ENCODE measurements around the gene C2orf81. TPM values are rescaled to one million over a fixed set of nuclear protein-coding genes. Genes with fewer than 3 reads are reported as not detected.

The C2orf81 gene
- total RNA-seq, 1 experiment from 2014 or later = 0.34 TPM

Other genes starting within 250 kb of the C2orf81 start
- gene MOB1A, start 242.7 kb downstream of the C2orf81 start, total RNA-seq (2014; rRNA removed; shearing (Covaris generic)) = 192 and 219 TPM in 2 replicates
- 118 and 125 TPM in 2 replicates for gene MTHFD2, start 223.0 kb downstream of the C2orf81 start, total RNA-seq (2014; rRNA removed; shearing (Covaris generic))
- 0.08 TPM in 1 of 2 replicates, not detected in the other for gene SLC4A5, start 78.2 kb downstream of the C2orf81 start, total RNA-seq (2014; rRNA removed; shearing (Covaris generic))
- 95.2 and 136 TPM in 2 replicates for gene DCTN1, start 41.3 kb downstream of the C2orf81 start, total RNA-seq (2014; rRNA removed; shearing (Covaris generic))
- gene WDR54, start 111 bp upstream of the C2orf81 start, total RNA-seq (2014; rRNA removed; shearing (Covaris generic)) = 13.8 and 15.2 TPM in 2 replicates
- 5.6 and 8.7 TPM in 2 replicates for gene RTKN, start 20.3 kb upstream of the C2orf81 start, total RNA-seq (2014; rRNA removed; shearing (Covaris generic))
- 10.1 and 14.0 TPM in 2 replicates for gene INO80B, start 33.5 kb upstream of the C2orf81 start, total RNA-seq (2014; rRNA removed; shearing (Covaris generic))
- gene WBP1, start 36.8 kb upstream of the C2orf81 start, total RNA-seq (2014; rRNA removed; shearing (Covaris generic)) = 36.1 and 39.6 TPM in 2 replicates
- 38.7 and 41.2 TPM in 2 replicates for gene MOGS, start 43.8 kb upstream of the C2orf81 start, total RNA-seq (2014; rRNA removed; shearing (Covaris generic))
- 30.4 and 55.7 TPM in 2 replicates for gene MRPL53, start 51.1 kb upstream of the C2orf81 start, total RNA-seq (2014; rRNA removed; shearing (Covaris generic))
- gene CCDC142, start 61.4 kb upstream of the C2orf81 start, total RNA-seq (2014; rRNA removed; shearing (Covaris generic)) = 5.4 and 12.4 TPM in 2 replicates
- 19.8 and 22.9 TPM in 2 replicates for gene TTC31, start 61.5 kb upstream of the C2orf81 start, total RNA-seq (2014; rRNA removed; shearing (Covaris generic))
- 0.18 and 1.6 TPM in 2 replicates for gene LBX2, start 78.0 kb upstream of the C2orf81 start, total RNA-seq (2014; rRNA removed; shearing (Covaris generic))
- gene PCGF1, start 86.1 kb upstream of the C2orf81 start, total RNA-seq (2014; rRNA removed; shearing (Covaris generic)) = 15.8 and 19.3 TPM in 2 replicates
- gene TLX2, start 92.8 kb upstream of the C2orf81 start, total RNA-seq (2014; rRNA removed; shearing (Covaris generic)) = not detected in 2 replicates
- gene DQX1, start 104.6 kb upstream of the C2orf81 start, total RNA-seq (2014; rRNA removed; shearing (Covaris generic)) = not detected in 2 replicates
- gene AUP1, start 108.1 kb upstream of the C2orf81 start, total RNA-seq (2014; rRNA removed; shearing (Covaris generic)) = 88.4 and 151 TPM in 2 replicates
- gene HTRA2, start 108.3 kb upstream of the C2orf81 start, total RNA-seq (2014; rRNA removed; shearing (Covaris generic)) = 28.3 and 36.8 TPM in 2 replicates
- gene LOXL3, start 132.3 kb upstream of the C2orf81 start, total RNA-seq (2014; rRNA removed; shearing (Covaris generic)) = 10.4 and 14.8 TPM in 2 replicates
- gene DOK1, start 133.1 kb upstream of the C2orf81 start, total RNA-seq (2014; rRNA removed; shearing (Covaris generic)) = 13.6 and 14.4 TPM in 2 replicates
- gene M1AP, start 226.7 kb upstream of the C2orf81 start, total RNA-seq (2014; rRNA removed; shearing (Covaris generic)) = not detected in 2 replicates
- gene SEMA4F, start 232.6 kb upstream of the C2orf81 start, total RNA-seq (2014; rRNA removed; shearing (Covaris generic)) = 8.1 and 8.3 TPM in 2 replicates